Spleen (tissue), 11 donors: ENCODE results near the gene NAA11. TPM values are rescaled to one million over a fixed set of nuclear protein-coding genes. Genes with fewer than 3 reads are reported as not detected.

Source experiments
- DNase-seq: peaks from one replicate; pipeline ENCODE4 v3.0.0-alpha.2; 2020
- H3K27ac ChIP-seq, 8 donors: fragments of 200-600 bp; sonication (generic) in 7 of 8; 1 replicate in 4 of 8; 2 replicates in 4 of 8; pipeline versions ENCODE4 v1.5.0 to v1.8.0; 2016 to 2021; ENCODE audit warnings: inconsistent platforms in 4 of 8, mild to moderate bottlenecking in 4 of 8, moderate library complexity in 1 of 8
- H3K27me3 ChIP-seq, 7 donors: fragments of 200-600 bp; sonication (generic) in 6 of 7; replicated peaks in 1 of 7; 1 replicate in 4 of 7; 2 replicates in 3 of 7; pipeline versions ENCODE4 v1.5.0 to v1.8.0; 2016 to 2021; ENCODE audit warnings: inconsistent platforms in 3 of 7, mild to moderate bottlenecking in 1 of 7
- H3K36me3 ChIP-seq, 6 donors: fragments of 200-600 bp; sonication (generic) in 5 of 6; 1 replicate in 4 of 6; 2 replicates in 2 of 6; pipeline versions ENCODE4 v1.5.0 to v1.8.0; 2016 to 2021; ENCODE audit warnings: inconsistent platforms in 2 of 6
- H3K4me1 ChIP-seq, 6 donors: fragments of 200-600 bp; sonication (generic) in 5 of 6; 1 replicate in 3 of 6; 2 replicates in 3 of 6; pipeline versions ENCODE4 v1.5.0 to v1.8.0; 2016 to 2021; ENCODE audit warnings: inconsistent platforms in 3 of 6
- H3K4me3 ChIP-seq, 8 donors: fragments of 200-600 bp; sonication (generic) in 7 of 8; 1 replicate in 4 of 8; 2 replicates in 4 of 8; pipeline versions ENCODE4 v1.5.0 to v1.8.0; 2016 to 2021; ENCODE audit warnings: inconsistent platforms in 4 of 8, mild to moderate bottlenecking in 4 of 8, moderate library complexity in 2 of 8
- H3K9me3 ChIP-seq, 8 donors: fragments of 200-600 bp; sonication (generic) in 7 of 8; 1 replicate in 4 of 8; 2 replicates in 4 of 8; pipeline versions ENCODE4 v1.5.0 to v1.8.0; 2016 to 2021; ENCODE audit warnings: inconsistent platforms in 4 of 8
- POLR2A ChIP-seq, 3 donors: fragments of 450-650 bp; IDR thresholded peaks; one replicate each; pipeline ENCODE4 v1.5.1; 2017; ENCODE audit warnings: antibody characterized with exemption in 3 of 3, mild to moderate bottlenecking in 1 of 3
- POLR2AphosphoS5 ChIP-seq, 3 donors: sonication (generic); formaldehyde crosslinking; IDR thresholded peaks; one replicate each; pipeline ENCODE4 v1.5.1; 2017; ENCODE audit warnings: antibody characterized with exemption in 3 of 3
- WGBS, 5 donors: extraction: QIAGEN DNeasy Blood & Tissue Kit in 3 of 5; methylation state at CpG; one replicate each; pipeline versions ENCODE4 v1.1.5 to v1.1.7; 2013 to 2018; 5-methylcytosine and 5-hydroxymethylcytosine counted together
- intact Hi-C: fragments of 100-400 bp; cut with DNase I; formaldehyde crosslinking; loops from one replicate; pipeline ENCODE4 v1.15.0; 2023; ENCODE audit warnings: low total_unique reads
- polyA plus RNA-seq, 3 donors: library from polyadenylated mRNA; stranded (reverse); fragments of 200-250 nt; gene quantifications; one replicate each; pipeline ENCODE4 v1.2.1, GENCODE V29; 2013
- total RNA-seq, 7 donors: library from RNA; depleted of rRNA in 3 of 7; stranded (reverse); fragments of >200 nt in 3 of 7; fragmentation: NEBNext Ultra II Directional in 4 of 7; extraction: Animal tissue kit (Norgen Biotek cat#: 25700) in 4 of 7; gene quantifications; one replicate each; pipeline versions ENCODE4 v1.1.0 to v1.2.1, GENCODE V29; 2016 to 2021
- TF ChIP-seq, protein P1 (sequence below), 11 experiments: fragments of 200-600 bp in 7 of 11; fragments of 450-650 bp in 4 of 11; sonication (generic) in 4 of 11; IDR thresholded peaks in 8 of 11; conservative IDR thresholded peaks in 3 of 11; 1 replicate in 7 of 11; 2 replicates in 4 of 11; pipeline versions ENCODE4 v1.4.0 to v1.8.0; 2016 to 2021; ENCODE audit warnings: antibody characterized with exemption in 11 of 11, inconsistent platforms in 4 of 11, mild to moderate bottlenecking in 1 of 11
- donor health status: healthy with polysubstance abuse.
- donor health status: DM: no; HTN: no; CAD: no; lungs with moderate emphysema.
- donor health status: DM: no; HTN: no; CAD: no.
- donor health status: Bipolar disorder and iron deficiency.
- donor health status: healthy.
- donor health status: DM: no; HTN: no; CAD: no.
- donor health status: DM: yes; HTN: yes; CAD: no.

Gene NAA11
- total and polyA plus RNA-seq, 10 donors, result not detected

DNA sequence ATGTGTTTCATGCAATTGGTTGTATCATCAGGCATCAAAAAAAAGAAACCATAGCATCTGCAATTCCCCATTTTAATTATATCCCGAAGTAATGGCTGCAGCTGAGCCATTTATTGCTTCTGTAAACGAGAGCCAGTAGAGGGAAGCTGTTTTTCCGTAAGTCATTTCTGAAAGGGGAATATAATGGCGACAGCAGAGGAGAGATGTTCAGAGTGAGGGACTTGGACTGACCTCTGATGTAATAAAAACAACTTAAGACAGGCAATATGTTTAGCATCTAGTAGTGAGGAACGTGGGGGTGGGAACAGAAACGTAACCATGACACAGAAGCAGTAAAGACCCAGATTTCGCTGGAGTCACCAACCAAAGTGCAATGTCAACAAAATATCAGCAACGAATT lies 31.5 kb upstream of the NAA11 start:
- no peak overlapping the region for H3K27ac ChIP-seq
- H3K9me3 ChIP-seq, result no peaks in the 10 kb centered on the region
- no peaks in the 10 kb centered on the region for H3K4me1 ChIP-seq
- TF ChIP-seq, protein P1, sequence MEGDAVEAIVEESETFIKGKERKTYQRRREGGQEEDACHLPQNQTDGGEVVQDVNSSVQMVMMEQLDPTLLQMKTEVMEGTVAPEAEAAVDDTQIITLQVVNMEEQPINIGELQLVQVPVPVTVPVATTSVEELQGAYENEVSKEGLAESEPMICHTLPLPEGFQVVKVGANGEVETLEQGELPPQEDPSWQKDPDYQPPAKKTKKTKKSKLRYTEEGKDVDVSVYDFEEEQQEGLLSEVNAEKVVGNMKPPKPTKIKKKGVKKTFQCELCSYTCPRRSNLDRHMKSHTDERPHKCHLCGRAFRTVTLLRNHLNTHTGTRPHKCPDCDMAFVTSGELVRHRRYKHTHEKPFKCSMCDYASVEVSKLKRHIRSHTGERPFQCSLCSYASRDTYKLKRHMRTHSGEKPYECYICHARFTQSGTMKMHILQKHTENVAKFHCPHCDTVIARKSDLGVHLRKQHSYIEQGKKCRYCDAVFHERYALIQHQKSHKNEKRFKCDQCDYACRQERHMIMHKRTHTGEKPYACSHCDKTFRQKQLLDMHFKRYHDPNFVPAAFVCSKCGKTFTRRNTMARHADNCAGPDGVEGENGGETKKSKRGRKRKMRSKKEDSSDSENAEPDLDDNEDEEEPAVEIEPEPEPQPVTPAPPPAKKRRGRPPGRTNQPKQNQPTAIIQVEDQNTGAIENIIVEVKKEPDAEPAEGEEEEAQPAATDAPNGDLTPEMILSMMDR (IDR thresholded peaks at IDR 0.05 in 8 of 11, conservative IDR thresholded peaks at IDR 0.05 in 3 of 11), result no peak
- TF ChIP-seq POLR2AphosphoS5 (IDR thresholded peaks at IDR 0.05), result no peak
- no peak for TF ChIP-seq POLR2A (IDR thresholded peaks at IDR 0.05)
- no peak overlapping the region for H3K4me3 ChIP-seq
- H3K27me3 ChIP-seq, result no peaks in the 10 kb centered on the region
- intact Hi-C loops, result no loop called here
- no peaks in the 10 kb centered on the region for H3K36me3 ChIP-seq
- WGBS, 5 donors, result 67 to 84% (median 78%) methylated on average over 8 of the region's 8 CpGs
- no peak for DNase-seq

DNA sequence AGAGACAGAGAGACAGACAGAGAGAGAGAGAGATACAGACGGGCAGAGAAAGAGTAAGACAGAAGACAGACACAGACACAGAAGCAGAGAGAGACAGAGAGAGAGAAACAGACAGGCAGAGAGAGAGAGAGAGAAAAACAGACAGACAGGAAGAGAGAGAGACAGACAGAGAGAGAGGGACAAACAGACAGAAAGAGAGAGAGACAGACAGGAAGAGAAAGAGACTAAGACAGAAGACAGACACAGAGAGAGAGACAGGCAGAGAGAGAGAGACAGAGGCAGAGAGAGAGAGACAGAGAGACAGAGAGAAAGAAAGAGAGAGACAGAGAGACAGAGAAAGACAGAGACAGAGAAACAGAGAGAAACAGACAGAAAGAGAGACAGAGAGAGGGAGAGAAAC lies 27.2 kb upstream of the NAA11 start:
- intact Hi-C loops, result no loop called here
- H3K4me1 ChIP-seq, result no peaks in the 10 kb centered on the region
- TF ChIP-seq, protein P1 (IDR thresholded peaks at IDR 0.05 in 8 of 11, conservative IDR thresholded peaks at IDR 0.05 in 3 of 11), result no peak
- TF ChIP-seq POLR2A (IDR thresholded peaks at IDR 0.05) (no peak), POLR2AphosphoS5 (IDR thresholded peaks at IDR 0.05) (no peak)
- no peaks in the 10 kb centered on the region for H3K36me3 ChIP-seq
- no peak overlapping the region for H3K27ac ChIP-seq
- WGBS, 5 donors, result 41 to 87% (median 81%) methylated on average over 1 of the region's 1 CpG
- H3K27me3 ChIP-seq, result no peaks in the 10 kb centered on the region
- DNase-seq, result no peak
- H3K4me3 ChIP-seq, result no peak overlapping the region
- peaks cover 0 to 18% (median 1%) of the 10 kb centered on the region in 8 donors for H3K9me3 ChIP-seq

DNA sequence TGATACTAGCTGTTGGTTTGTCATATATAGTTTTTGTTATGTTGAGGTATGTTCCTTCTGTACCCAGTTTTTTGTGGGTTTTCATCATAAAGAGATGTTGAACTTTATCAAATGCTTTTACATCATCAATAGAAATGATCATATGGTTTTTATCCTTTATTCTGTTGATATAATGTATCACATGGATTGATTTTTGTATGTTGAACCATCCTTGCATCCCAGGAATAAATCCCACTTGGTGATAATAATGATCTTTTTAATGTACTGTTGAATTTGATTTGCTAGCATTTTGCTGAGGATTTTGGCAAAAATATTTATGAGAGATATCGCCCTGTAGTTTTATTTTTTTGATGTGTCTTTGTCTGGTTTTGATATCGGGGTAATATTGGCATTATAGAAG lies 22.5 kb upstream of the NAA11 start:
- WGBS, 5 donors, result 86 to 89% (median 87%) methylated on average over 2 of the region's 2 CpGs
- no peak overlapping the region for H3K4me3 ChIP-seq

DNA sequence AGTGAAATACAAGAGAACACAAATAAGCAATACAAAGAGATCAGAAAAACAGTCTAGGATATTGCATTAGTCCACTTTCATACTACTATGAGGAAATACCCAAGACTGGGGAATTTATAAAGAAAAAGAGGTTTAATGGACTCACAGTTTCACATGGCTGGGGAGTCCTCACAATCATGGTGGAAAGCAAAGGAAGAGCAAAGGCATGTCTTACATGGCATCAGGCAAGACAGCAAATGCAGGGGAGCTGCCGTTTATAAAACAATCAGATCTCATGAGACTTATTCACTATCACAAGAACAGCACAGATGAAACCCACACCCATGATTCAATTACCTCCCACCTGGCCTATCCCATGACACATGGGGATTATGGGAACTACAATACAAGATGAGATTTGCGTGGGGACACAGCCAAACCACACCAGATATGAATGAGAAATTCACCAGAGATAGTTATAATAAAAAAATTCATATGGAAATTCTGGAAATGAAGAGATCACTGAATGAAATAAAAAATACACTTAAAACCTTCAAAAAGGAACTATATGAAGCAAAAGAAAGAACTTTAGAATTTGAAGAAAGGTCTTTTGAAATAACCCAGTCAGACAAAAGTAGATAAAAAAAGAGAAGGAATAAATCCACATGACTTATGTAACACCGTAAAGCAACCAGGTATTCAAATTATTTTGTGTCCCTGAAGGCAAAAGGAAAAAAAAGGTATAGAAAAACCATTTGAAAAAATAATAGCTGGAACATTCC lies 16.2 kb upstream of the NAA11 start:
- Histone ChIP-seq H3K9me3 (peaks cover 0 to 58% (median 35%) of the 10 kb centered on the region in 8 donors), H3K27me3 (no peaks in the 10 kb centered on the region), H3K36me3 (no peaks in the 10 kb centered on the region), H3K4me3 (no peak overlapping the region), H3K27ac (no peak overlapping the region), H3K4me1 (no peaks in the 10 kb centered on the region)
- TF ChIP-seq POLR2A (IDR thresholded peaks at IDR 0.05) (no peak), POLR2AphosphoS5 (IDR thresholded peaks at IDR 0.05) (no peak)
- TF ChIP-seq, protein P1 (IDR thresholded peaks at IDR 0.05 in 8 of 11, conservative IDR thresholded peaks at IDR 0.05 in 3 of 11), result no peak
- intact Hi-C loops, result no loop called here
- no peak for DNase-seq
- WGBS, 5 donors, result 75 to 93% (median 82%) methylated on average over 3 of the region's 3 CpGs

More for the DNA sequence above, 22.5 kb upstream of the NAA11 start:
- TF ChIP-seq POLR2AphosphoS5 (IDR thresholded peaks at IDR 0.05) (no peak), POLR2A (IDR thresholded peaks at IDR 0.05) (no peak)
- TF ChIP-seq, protein P1 (IDR thresholded peaks at IDR 0.05 in 8 of 11, conservative IDR thresholded peaks at IDR 0.05 in 3 of 11), result no peak
- no peak for DNase-seq
- Histone ChIP-seq H3K36me3 (no peaks in the 10 kb centered on the region), H3K27ac (no peak overlapping the region), H3K9me3 (peaks cover 0 to 46% (median 15%) of the 10 kb centered on the region in 8 donors), H3K27me3 (no peaks in the 10 kb centered on the region), H3K4me1 (no peaks in the 10 kb centered on the region)
- intact Hi-C loops, result no loop called here
